ENCODE measurements around the gene UVSSA.

UVSSA gene

GRCh38 chr4:1409079-1409478 lies 62.1 kb downstream of the UVSSA start:
- no peak overlapping the region for H3K27ac ChIP-seq
- no peak overlapping the region for H2AFZ ChIP-seq (ENCODE audit: low read depth)
- TF ChIP-seq CTCF (conservative IDR thresholded peaks at IDR 0.05; ENCODE audit: low read depth, low read length), result no peak
- H3K27me3 ChIP-seq (ENCODE audit: insufficient read depth, low read depth), result no peaks in the 10 kb centered on the region
- H3K36me3 ChIP-seq (ENCODE audit: insufficient read depth), result no peaks in the 10 kb centered on the region
- no peak overlapping the region for H3K9ac ChIP-seq
- no peaks in the 10 kb centered on the region for H3K79me2 ChIP-seq (ENCODE audit: insufficient read depth, low read depth)
- H3K4me1 ChIP-seq (ENCODE audit: low read depth, poor library complexity, severe bottlenecking), result no peaks in the 10 kb centered on the region
- H3K4me2 ChIP-seq, result no peak overlapping the region
- H4K20me1 ChIP-seq (ENCODE audit: insufficient read depth), result no peaks in the 10 kb centered on the region
- no peak overlapping the region for H3K4me3 ChIP-seq (IDR thresholded peaks at IDR 0.05; ENCODE audit: insufficient read depth, low read depth, low read length)

GRCh38 chr4:1409491-1410425 lies 62.8 kb downstream of the UVSSA start:
- no peak overlapping the region for H3K9ac ChIP-seq
- H3K36me3 ChIP-seq (ENCODE audit: insufficient read depth), result no peaks in the 10 kb centered on the region
- no peak overlapping the region for H3K27ac ChIP-seq
- H3K27me3 ChIP-seq (ENCODE audit: insufficient read depth, low read depth), result no peaks in the 10 kb centered on the region
- H4K20me1 ChIP-seq (ENCODE audit: insufficient read depth), result no peaks in the 10 kb centered on the region
- no peak overlapping the region for H3K4me3 ChIP-seq (IDR thresholded peaks at IDR 0.05; ENCODE audit: insufficient read depth, low read depth, low read length)
- no peak overlapping the region for H3K4me2 ChIP-seq
- no peak overlapping the region for H2AFZ ChIP-seq (ENCODE audit: low read depth)
- no peak for TF ChIP-seq CTCF (conservative IDR thresholded peaks at IDR 0.05; ENCODE audit: low read depth, low read length)
- H3K4me1 ChIP-seq (ENCODE audit: low read depth, poor library complexity, severe bottlenecking), result no peaks in the 10 kb centered on the region
- no peaks in the 10 kb centered on the region for H3K79me2 ChIP-seq (ENCODE audit: insufficient read depth, low read depth)

GRCh38 chr4:1410491-1411325 lies 63.7 kb downstream of the UVSSA start:
- Histone ChIP-seq H3K79me2 (ENCODE audit: insufficient read depth, low read depth) (no peaks in the 10 kb centered on the region), H3K27me3 (ENCODE audit: insufficient read depth, low read depth) (no peaks in the 10 kb centered on the region), H4K20me1 (ENCODE audit: insufficient read depth) (no peaks in the 10 kb centered on the region), H3K4me2 (no peak overlapping the region), H3K9ac (no peak overlapping the region), H3K4me1 (ENCODE audit: low read depth, poor library complexity, severe bottlenecking) (no peaks in the 10 kb centered on the region), H3K36me3 (ENCODE audit: insufficient read depth) (no peaks in the 10 kb centered on the region), H3K4me3 (IDR thresholded peaks at IDR 0.05; ENCODE audit: insufficient read depth, low read depth, low read length) (no peak overlapping the region), H3K27ac (no peak overlapping the region), H2AFZ (ENCODE audit: low read depth) (no peak overlapping the region)
- no peak for TF ChIP-seq CTCF (conservative IDR thresholded peaks at IDR 0.05; ENCODE audit: low read depth, low read length)

GRCh38 chr4:1411436-1412375 lies 64.7 kb downstream of the UVSSA start:
- Histone ChIP-seq H3K4me1 (ENCODE audit: low read depth, poor library complexity, severe bottlenecking) (no peaks in the 10 kb centered on the region), H3K4me2 (no peak overlapping the region), H4K20me1 (ENCODE audit: insufficient read depth) (no peaks in the 10 kb centered on the region), H2AFZ (ENCODE audit: low read depth) (no peak overlapping the region), H3K9ac (no peak overlapping the region), H3K27ac (no peak overlapping the region), H3K36me3 (ENCODE audit: insufficient read depth) (no peaks in the 10 kb centered on the region), H3K79me2 (ENCODE audit: insufficient read depth, low read depth) (no peaks in the 10 kb centered on the region), H3K4me3 (IDR thresholded peaks at IDR 0.05; ENCODE audit: insufficient read depth, low read depth, low read length) (no peak overlapping the region), H3K27me3 (ENCODE audit: insufficient read depth, low read depth) (no peaks in the 10 kb centered on the region)
- no peak for TF ChIP-seq CTCF (conservative IDR thresholded peaks at IDR 0.05; ENCODE audit: low read depth, low read length)

All from KMS-11 (cell line).